ENCODE results near the gene ABHD13.

DNA sequence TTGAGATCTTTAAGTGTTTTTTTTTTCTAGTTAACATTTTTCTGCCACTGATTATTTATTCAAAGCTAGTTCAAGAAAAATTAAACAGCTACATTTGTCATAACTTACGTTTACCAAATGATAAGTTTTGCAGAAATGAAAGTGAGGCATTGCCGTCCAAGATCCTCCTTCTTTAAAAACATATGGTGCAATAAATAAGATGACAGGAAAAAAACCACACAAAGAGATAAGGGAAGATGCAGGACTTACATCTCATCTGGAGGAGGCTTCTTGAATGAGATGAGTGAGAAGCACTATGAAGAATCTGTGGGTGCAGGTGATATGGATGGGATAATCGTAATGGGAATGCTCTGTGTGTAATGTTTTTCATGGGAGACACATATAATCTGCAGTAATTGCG is 63.7 kb downstream of the ABHD13 start:
- TF ChIP-seq SIN3A (IDR thresholded peaks at IDR 0.05; ENCODE audit: low read depth) (no peak), POLR2AphosphoS5 (IDR thresholded peaks at IDR 0.05; ENCODE audit: low read depth, low read length) (no peak), YY1 (IDR thresholded peaks at IDR 0.05; ENCODE audit: extremely low read depth, insufficient replicate concordance, low read depth, low read length) (no peak), ZFX (IDR thresholded peaks at IDR 0.05) (no peak), EZH2 (IDR thresholded peaks at IDR 0.05) (no peak), CEBPB (IDR thresholded peaks at IDR 0.05; ENCODE audit: low read depth) (no peak), POLR2A (IDR thresholded peaks at IDR 0.05; ENCODE audit: borderline replicate concordance, extremely low read depth, insufficient read depth, insufficient read length) (no peak)
- TF ChIP-seq, protein P1, sequence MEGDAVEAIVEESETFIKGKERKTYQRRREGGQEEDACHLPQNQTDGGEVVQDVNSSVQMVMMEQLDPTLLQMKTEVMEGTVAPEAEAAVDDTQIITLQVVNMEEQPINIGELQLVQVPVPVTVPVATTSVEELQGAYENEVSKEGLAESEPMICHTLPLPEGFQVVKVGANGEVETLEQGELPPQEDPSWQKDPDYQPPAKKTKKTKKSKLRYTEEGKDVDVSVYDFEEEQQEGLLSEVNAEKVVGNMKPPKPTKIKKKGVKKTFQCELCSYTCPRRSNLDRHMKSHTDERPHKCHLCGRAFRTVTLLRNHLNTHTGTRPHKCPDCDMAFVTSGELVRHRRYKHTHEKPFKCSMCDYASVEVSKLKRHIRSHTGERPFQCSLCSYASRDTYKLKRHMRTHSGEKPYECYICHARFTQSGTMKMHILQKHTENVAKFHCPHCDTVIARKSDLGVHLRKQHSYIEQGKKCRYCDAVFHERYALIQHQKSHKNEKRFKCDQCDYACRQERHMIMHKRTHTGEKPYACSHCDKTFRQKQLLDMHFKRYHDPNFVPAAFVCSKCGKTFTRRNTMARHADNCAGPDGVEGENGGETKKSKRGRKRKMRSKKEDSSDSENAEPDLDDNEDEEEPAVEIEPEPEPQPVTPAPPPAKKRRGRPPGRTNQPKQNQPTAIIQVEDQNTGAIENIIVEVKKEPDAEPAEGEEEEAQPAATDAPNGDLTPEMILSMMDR (IDR thresholded peaks at IDR 0.05 in 2 of 3, conservative IDR thresholded peaks at IDR 0.05 in 1 of 3; ENCODE audit: borderline replicate concordance in 1 of 3, insufficient read depth in 1 of 3, low read depth in 2 of 3, low read length in 2 of 3): no peak
- TF ChIP-seq, protein P2, sequence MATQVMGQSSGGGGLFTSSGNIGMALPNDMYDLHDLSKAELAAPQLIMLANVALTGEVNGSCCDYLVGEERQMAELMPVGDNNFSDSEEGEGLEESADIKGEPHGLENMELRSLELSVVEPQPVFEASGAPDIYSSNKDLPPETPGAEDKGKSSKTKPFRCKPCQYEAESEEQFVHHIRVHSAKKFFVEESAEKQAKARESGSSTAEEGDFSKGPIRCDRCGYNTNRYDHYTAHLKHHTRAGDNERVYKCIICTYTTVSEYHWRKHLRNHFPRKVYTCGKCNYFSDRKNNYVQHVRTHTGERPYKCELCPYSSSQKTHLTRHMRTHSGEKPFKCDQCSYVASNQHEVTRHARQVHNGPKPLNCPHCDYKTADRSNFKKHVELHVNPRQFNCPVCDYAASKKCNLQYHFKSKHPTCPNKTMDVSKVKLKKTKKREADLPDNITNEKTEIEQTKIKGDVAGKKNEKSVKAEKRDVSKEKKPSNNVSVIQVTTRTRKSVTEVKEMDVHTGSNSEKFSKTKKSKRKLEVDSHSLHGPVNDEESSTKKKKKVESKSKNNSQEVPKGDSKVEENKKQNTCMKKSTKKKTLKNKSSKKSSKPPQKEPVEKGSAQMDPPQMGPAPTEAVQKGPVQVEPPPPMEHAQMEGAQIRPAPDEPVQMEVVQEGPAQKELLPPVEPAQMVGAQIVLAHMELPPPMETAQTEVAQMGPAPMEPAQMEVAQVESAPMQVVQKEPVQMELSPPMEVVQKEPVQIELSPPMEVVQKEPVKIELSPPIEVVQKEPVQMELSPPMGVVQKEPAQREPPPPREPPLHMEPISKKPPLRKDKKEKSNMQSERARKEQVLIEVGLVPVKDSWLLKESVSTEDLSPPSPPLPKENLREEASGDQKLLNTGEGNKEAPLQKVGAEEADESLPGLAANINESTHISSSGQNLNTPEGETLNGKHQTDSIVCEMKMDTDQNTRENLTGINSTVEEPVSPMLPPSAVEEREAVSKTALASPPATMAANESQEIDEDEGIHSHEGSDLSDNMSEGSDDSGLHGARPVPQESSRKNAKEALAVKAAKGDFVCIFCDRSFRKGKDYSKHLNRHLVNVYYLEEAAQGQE (IDR thresholded peaks at IDR 0.05; ENCODE audit: low read depth): no peak
- TF ChIP-seq, protein P3, sequence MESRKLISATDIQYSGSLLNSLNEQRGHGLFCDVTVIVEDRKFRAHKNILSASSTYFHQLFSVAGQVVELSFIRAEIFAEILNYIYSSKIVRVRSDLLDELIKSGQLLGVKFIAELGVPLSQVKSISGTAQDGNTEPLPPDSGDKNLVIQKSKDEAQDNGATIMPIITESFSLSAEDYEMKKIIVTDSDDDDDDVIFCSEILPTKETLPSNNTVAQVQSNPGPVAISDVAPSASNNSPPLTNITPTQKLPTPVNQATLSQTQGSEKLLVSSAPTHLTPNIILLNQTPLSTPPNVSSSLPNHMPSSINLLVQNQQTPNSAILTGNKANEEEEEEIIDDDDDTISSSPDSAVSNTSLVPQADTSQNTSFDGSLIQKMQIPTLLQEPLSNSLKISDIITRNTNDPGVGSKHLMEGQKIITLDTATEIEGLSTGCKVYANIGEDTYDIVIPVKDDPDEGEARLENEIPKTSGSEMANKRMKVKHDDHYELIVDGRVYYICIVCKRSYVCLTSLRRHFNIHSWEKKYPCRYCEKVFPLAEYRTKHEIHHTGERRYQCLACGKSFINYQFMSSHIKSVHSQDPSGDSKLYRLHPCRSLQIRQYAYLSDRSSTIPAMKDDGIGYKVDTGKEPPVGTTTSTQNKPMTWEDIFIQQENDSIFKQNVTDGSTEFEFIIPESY (IDR thresholded peaks at IDR 0.05; ENCODE audit: extremely low read depth, insufficient replicate concordance, low read length): no peak

Measured in HCT116 (cell line).